NT2/D1 (cell line): ENCODE results near the gene REPS1.

Experiments
- DNase-seq: peaks from one replicate; pipeline ENCODE4 v3.0.0-alpha.2; 2011; ENCODE audit warnings: low read depth, low spot score
- H3K27me3 ChIP-seq: 2 replicates; pipeline ENCODE4 v1.6.0; 2011; ENCODE audit warnings: mild to moderate bottlenecking; ENCODE audit not compliant: insufficient read length, insufficient read depth
- H3K36me3 ChIP-seq: 2 replicates; pipeline ENCODE4 v1.6.1; 2011; ENCODE audit warnings: mild to moderate bottlenecking, low read length, mixed read lengths; ENCODE audit not compliant: insufficient read depth, insufficient read length
- H3K4me1 ChIP-seq: 2 replicates; pipeline ENCODE4 v1.5.1; 2011; ENCODE audit not compliant: insufficient read depth, insufficient read length
- H3K4me3 ChIP-seq: 2 replicates; pipeline ENCODE4 v1.5.1; 2011; ENCODE audit warnings: low read depth; ENCODE audit not compliant: insufficient read length
- H3K9ac ChIP-seq: 2 replicates; pipeline ENCODE4 v1.6.0; 2011; ENCODE audit warnings: low read depth; ENCODE audit not compliant: insufficient read length
- H3K9me3 ChIP-seq: 2 replicates; pipeline ENCODE4 v1.5.1; 2011; ENCODE audit warnings: mild to moderate bottlenecking, low read length; ENCODE audit not compliant: insufficient read depth
- SUZ12 ChIP-seq: IDR thresholded peaks from 2 replicates; pipeline ENCODE4 v1.6.1; 2011; ENCODE audit not compliant: insufficient read length, insufficient read depth; ENCODE audit errors: extremely low read depth
- YY1 ChIP-seq: IDR thresholded peaks from 2 replicates; pipeline ENCODE4 v1.6.1; 2011; ENCODE audit not compliant: insufficient read length, insufficient read depth
- ZNF274 ChIP-seq: IDR thresholded peaks from 2 replicates; pipeline ENCODE4 v1.6.1; 2011; ENCODE audit warnings: mild to moderate bottlenecking, low read depth, low read length

REPS1 gene

DNA sequence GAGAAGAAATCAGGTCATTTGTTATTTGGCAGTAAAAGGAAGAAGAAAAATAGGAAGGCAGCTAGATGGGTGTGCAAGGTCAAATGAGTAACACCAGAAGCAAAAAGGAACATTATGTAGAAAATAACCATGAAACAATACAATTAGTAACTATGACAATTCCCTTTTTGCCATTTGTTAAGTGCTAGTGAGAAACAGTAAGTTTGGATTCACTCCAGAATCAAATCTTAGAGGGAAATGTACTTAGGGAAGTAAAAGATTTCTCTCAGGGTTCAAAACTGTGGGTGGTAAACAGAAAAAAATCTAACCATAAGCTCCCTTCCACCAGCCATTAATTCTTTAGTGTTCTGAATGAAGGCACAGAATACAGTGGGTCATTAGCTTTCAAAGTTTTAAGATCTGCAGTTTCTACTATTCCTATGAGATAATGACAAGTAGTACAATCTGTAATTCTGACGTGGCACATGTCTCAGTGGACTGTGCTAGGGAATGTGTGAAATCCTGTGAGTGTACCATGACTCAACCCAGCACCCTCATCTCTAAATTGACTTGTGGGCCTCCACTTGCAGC is 17.1 kb downstream of the REPS1 start:
- no peak for DNase-seq
- Histone ChIP-seq H3K36me3 (no peaks in the 10 kb centered on the region), H3K9me3 (no peaks in the 10 kb centered on the region), H3K4me1 (no peaks in the 10 kb centered on the region), H3K27me3 (no peaks in the 10 kb centered on the region), H3K9ac (no peak overlapping the region), H3K4me3 (no peak overlapping the region)
- TF ChIP-seq YY1 (no peak), ZNF274 (no peak), SUZ12 (no peak)

GRCh38 chr6:138970159-138970558 is 17.9 kb downstream of the REPS1 start:
- Histone ChIP-seq H3K36me3 (no peaks in the 10 kb centered on the region), H3K9ac (no peak overlapping the region)
- DNase-seq: no peak

GRCh38 chr6:138966870-138967269 is 21.2 kb downstream of the REPS1 start:
- H3K9ac ChIP-seq: no peak overlapping the region
- H3K27me3 ChIP-seq: no peaks in the 10 kb centered on the region
- TF ChIP-seq ZNF274 (no peak), YY1 (no peak), SUZ12 (no peak)
- no peaks in the 10 kb centered on the region for H3K9me3 ChIP-seq
- no peaks in the 10 kb centered on the region for H3K4me1 ChIP-seq
- no peaks in the 10 kb centered on the region for H3K36me3 ChIP-seq
- DNase-seq: no peak
- no peak overlapping the region for H3K4me3 ChIP-seq

More at GRCh38 chr6:138970159-138970558, 17.9 kb downstream of the REPS1 start:
- TF ChIP-seq ZNF274: no peak
- TF ChIP-seq YY1: no peak
- TF ChIP-seq SUZ12: no peak
- Histone ChIP-seq H3K4me3 (no peak overlapping the region), H3K9me3 (no peaks in the 10 kb centered on the region), H3K27me3 (no peaks in the 10 kb centered on the region), H3K4me1 (no peaks in the 10 kb centered on the region)

- no peak for DNase-seq
Measured at GRCh38 chr6:138965971-138966370, 22.1 kb downstream of the REPS1 start.

DNA sequence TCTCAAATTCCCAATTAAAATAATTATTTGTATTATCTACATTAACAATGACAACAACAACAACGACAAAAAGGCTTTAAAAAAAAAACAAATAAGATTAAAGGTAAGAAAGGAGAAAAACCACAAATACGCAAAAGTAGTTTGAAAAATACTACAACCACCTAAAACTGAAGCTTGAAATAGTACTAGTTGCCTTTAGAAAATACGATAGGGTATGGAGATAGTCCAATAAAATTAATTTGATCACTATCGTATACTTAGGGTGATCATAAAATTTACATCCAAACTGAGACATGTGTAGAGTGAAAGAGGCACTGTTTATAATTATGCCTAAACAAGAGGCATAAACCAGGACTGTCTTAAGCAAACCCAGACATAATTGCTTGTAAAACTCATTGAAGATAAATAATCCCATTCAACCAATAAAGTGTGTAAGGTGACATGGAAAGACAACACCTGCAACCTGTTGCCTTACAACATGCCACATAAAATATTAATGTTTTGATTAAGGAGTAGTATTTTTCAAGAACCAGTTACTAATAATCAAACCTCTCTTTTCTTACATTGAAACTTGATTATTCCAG is 22.7 kb downstream of the REPS1 start:
- H3K4me1 ChIP-seq: no peaks in the 10 kb centered on the region
- no peak overlapping the region for H3K9ac ChIP-seq
- no peaks in the 10 kb centered on the region for H3K36me3 ChIP-seq
- H3K4me3 ChIP-seq: no peak overlapping the region
- no peaks in the 10 kb centered on the region for H3K9me3 ChIP-seq
- DNase-seq: no peak
- TF ChIP-seq YY1 (no peak), ZNF274 (no peak)
- no peaks in the 10 kb centered on the region for H3K27me3 ChIP-seq

More at GRCh38 chr6:138965971-138966370, 22.1 kb downstream of the REPS1 start:
- no peaks in the 10 kb centered on the region for H3K27me3 ChIP-seq
- no peaks in the 10 kb centered on the region for H3K36me3 ChIP-seq
- TF ChIP-seq YY1 (no peak), SUZ12 (no peak), ZNF274 (no peak)
- no peak overlapping the region for H3K4me3 ChIP-seq
- H3K9ac ChIP-seq: no peak overlapping the region
- no peaks in the 10 kb centered on the region for H3K9me3 ChIP-seq
- H3K4me1 ChIP-seq: no peaks in the 10 kb centered on the region

DNA sequence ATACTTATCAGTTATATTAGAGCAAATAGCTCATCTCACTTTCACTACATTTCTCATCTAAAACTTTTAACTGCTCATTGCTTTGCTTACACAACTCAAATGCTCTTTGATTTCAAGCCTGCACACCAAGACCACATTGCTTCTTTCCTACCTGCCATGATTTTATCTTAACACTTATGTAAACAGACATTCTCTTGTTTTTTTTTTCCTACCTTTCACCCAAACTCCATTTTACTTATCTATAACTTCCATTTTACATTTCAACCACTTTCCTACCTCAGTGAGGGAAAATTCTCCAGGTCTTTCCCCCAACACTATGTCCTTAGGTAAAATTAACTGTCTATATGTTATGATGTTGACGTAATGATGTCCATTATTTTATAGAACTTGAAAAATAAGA is 24.0 kb downstream of the REPS1 start:
- H3K27me3 ChIP-seq: no peaks in the 10 kb centered on the region
- no peak overlapping the region for H3K4me3 ChIP-seq
- H3K9me3 ChIP-seq: no peaks in the 10 kb centered on the region
- TF ChIP-seq SUZ12 (no peak), YY1 (no peak), ZNF274 (no peak)
- H3K36me3 ChIP-seq: no peaks in the 10 kb centered on the region
- no peaks in the 10 kb centered on the region for H3K4me1 ChIP-seq
- no peak for DNase-seq
- no peak overlapping the region for H3K9ac ChIP-seq

DNA sequence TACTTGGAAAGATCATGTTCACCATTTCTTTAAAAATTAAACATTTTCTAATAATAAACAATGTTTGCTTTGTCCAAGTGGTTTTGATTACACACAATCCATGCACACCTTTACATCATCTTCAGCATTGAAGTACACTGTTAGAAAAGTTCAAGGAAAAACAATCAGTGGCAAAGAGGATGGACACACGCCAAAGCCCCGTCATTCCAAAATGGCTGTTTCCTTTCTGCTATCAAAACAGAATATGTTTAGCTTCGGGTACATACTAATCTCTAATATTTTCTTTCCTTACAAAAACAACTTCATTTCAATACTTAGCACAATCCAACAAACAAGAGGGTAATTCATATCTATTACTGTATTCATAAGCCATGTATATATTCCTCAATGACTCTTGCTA is 24.5 kb downstream of the REPS1 start:
- Histone ChIP-seq H3K9me3 (no peaks in the 10 kb centered on the region), H3K36me3 (no peaks in the 10 kb centered on the region), H3K4me1 (no peaks in the 10 kb centered on the region), H3K4me3 (no peak overlapping the region), H3K27me3 (no peaks in the 10 kb centered on the region), H3K9ac (no peak overlapping the region)
- no peak for DNase-seq
- TF ChIP-seq SUZ12: no peak
- TF ChIP-seq YY1: no peak
- no peak for TF ChIP-seq ZNF274
